Gastrocnemius medialis (tissue), 4 donors: Measurements from ENCODE around the gene KRTAP4-12. TPM values are rescaled to one million over a fixed set of nuclear protein-coding genes. Genes with fewer than 3 reads are reported as not detected.
"Not testable (repeated sequence)": the region's sequence is repeated elsewhere in the genome, so short reads cannot be mapped to it uniquely, and the experiment has no call there.

ENCODE experiments used
- ATAC-seq, 2 donors: fragments of 150-250 bp; one replicate each; pipeline ENCODE4 v1.9.1; 2016
- DNase-seq, 2 donors: peaks; one replicate each; pipeline ENCODE4 v3.0.0-alpha.2; 2019
- H3K27ac ChIP-seq, 4 donors: fragments of 200-600 bp; sonication (generic); 1 replicate in 1 of 4; 2 replicates in 3 of 4; pipeline ENCODE4 v1.5.1; 2016 to 2018; ENCODE audit warnings: mild to moderate bottlenecking in 2 of 4, moderate library complexity in 1 of 4
- H3K27me3 ChIP-seq, 3 donors: fragments of 200-600 bp; sonication (generic) in 2 of 3; 1 replicate in 1 of 3; 2 replicates in 2 of 3; pipeline versions ENCODE4 v1.5.1 to v1.6.0; 2016 to 2019; ENCODE audit warnings: mild to moderate bottlenecking in 1 of 3, moderate library complexity in 1 of 3
- H3K36me3 ChIP-seq, 2 donors: fragments of 200-600 bp; sonication (generic) in 1 of 2; one replicate each; pipeline ENCODE4 v1.5.1; 2017 to 2018
- H3K4me1 ChIP-seq, 2 donors: fragments of 200-600 bp; sonication (generic) in 1 of 2; one replicate each; pipeline ENCODE4 v1.5.1; 2016 to 2017; ENCODE audit warnings: mild to moderate bottlenecking in 2 of 2
- H3K4me3 ChIP-seq, 4 donors: fragments of 200-600 bp; sonication (generic) in 3 of 4; 1 replicate in 1 of 4; 2 replicates in 3 of 4; pipeline ENCODE4 v1.5.1; 2016 to 2019; ENCODE audit warnings: mild to moderate bottlenecking in 2 of 4
- H3K9me3 ChIP-seq, 3 donors: fragments of 200-600 bp; sonication (generic) in 2 of 3; 1 replicate in 1 of 3; 2 replicates in 2 of 3; pipeline ENCODE4 v1.5.1; 2016 to 2019
- CTCF ChIP-seq, 5 experiments: fragments of 450-650 bp in 3 of 5; fragments of 200-600 bp in 2 of 5; sonication (generic) in 2 of 5; IDR thresholded peaks in 4 of 5; conservative IDR thresholded peaks in 1 of 5; 1 replicate in 4 of 5; 2 replicates in 1 of 5; pipeline ENCODE4 v1.5.1; 2016 to 2019; ENCODE audit warnings: antibody characterized with exemption in 5 of 5, mild to moderate bottlenecking in 3 of 5, moderate library complexity in 3 of 5
- POLR2A ChIP-seq, 2 donors: fragments of 450-650 bp; IDR thresholded peaks; one replicate each; pipeline ENCODE4 v1.6.1; 2017; ENCODE audit warnings: antibody characterized with exemption in 2 of 2, mild to moderate bottlenecking in 2 of 2, moderate library complexity in 2 of 2
- in situ Hi-C, 4 donors: fragments of 200-750 bp; cut with MboI; loops; one replicate each; pipeline versions ENCODE4 v1.15.0 to v1.8.0; 2017; ENCODE audit warnings: low sequenced_read_pairs in 4 of 4
- intact Hi-C: fragments of 100-400 bp; cut with DNase I; formaldehyde crosslinking; loops from one replicate; pipeline ENCODE4 v1.15.1; 2023; ENCODE audit warnings: low total_unique reads
- total RNA-seq, 4 donors: library from RNA; depleted of rRNA; stranded (reverse); fragments of >200 nt; gene quantifications; one replicate each; pipeline versions ENCODE4 v1.1.0 to v1.2.3, GENCODE V29; 2016

The KRTAP4-12 gene
- total RNA-seq, 4 donors from 2014 or later: not detected

GRCh38 chr17:41127371-41127770 is 3.4 kb upstream of the KRTAP4-12 start:
- Histone ChIP-seq H3K9me3 (no peaks in the 10 kb centered on the region), H3K27ac (no peak overlapping the region), H3K4me3 (no peak overlapping the region), H3K36me3 (no peaks in the 10 kb centered on the region), H3K4me1 (no peaks in the 10 kb centered on the region), H3K27me3 (peaks cover 0 to 4% (median 0%) of the 10 kb centered on the region in 3 donors)
- DNase-seq (no peak), ATAC-seq (no peak)
- intact Hi-C loops (no loop called here), in situ Hi-C loops (no loop called here)
- TF ChIP-seq POLR2A (IDR thresholded peaks at IDR 0.05): no peak
- TF ChIP-seq CTCF (IDR thresholded peaks at IDR 0.05 in 4 of 5, conservative IDR thresholded peaks at IDR 0.05 in 1 of 5): no peak

GRCh38 chr17:41126412-41126811 is 2.4 kb upstream of the KRTAP4-12 start:
- in situ Hi-C loops (no loop called here), intact Hi-C loops (no loop called here)
- no peak for DNase-seq
- Histone ChIP-seq H3K27ac (no peak overlapping the region), H3K4me3 (no peak overlapping the region), H3K9me3 (no peaks in the 10 kb centered on the region), H3K36me3 (no peaks in the 10 kb centered on the region), H3K27me3 (peaks cover 0 to 4% (median 0%) of the 10 kb centered on the region in 3 donors), H3K4me1 (no peaks in the 10 kb centered on the region)
- no peak for ATAC-seq
- TF ChIP-seq POLR2A (IDR thresholded peaks at IDR 0.05): no peak
- no peak for TF ChIP-seq CTCF (IDR thresholded peaks at IDR 0.05 in 4 of 5, conservative IDR thresholded peaks at IDR 0.05 in 1 of 5)

GRCh38 chr17:41125064-41125463 is 1.1 kb upstream of the KRTAP4-12 start:
- Histone ChIP-seq H3K27me3 (peaks cover 0 to 4% (median 0%) of the 10 kb centered on the region in 3 donors), H3K9me3 (no peaks in the 10 kb centered on the region), H3K4me1 (no peaks in the 10 kb centered on the region), H3K36me3 (no peaks in the 10 kb centered on the region), H3K4me3 (no peak overlapping the region), H3K27ac (no peak overlapping the region)
- in situ Hi-C loops: no loop called here
- no peak for DNase-seq
- TF ChIP-seq POLR2A (IDR thresholded peaks at IDR 0.05) (no peak), CTCF (IDR thresholded peaks at IDR 0.05 in 4 of 5, conservative IDR thresholded peaks at IDR 0.05 in 1 of 5) (no peak)
- intact Hi-C loops: no loop called here
- no peak for ATAC-seq

GRCh38 chr17:41123292-41123990 is 541 bp downstream of the KRTAP4-12 start:
- H3K27ac ChIP-seq, ATAC-seq, H3K4me1 ChIP-seq, DNase-seq, H3K36me3 ChIP-seq, H3K9me3 ChIP-seq, in situ Hi-C loops, H3K4me3 ChIP-seq, H3K27me3 ChIP-seq, intact Hi-C loops: not testable (repeated sequence)

GRCh38 chr17:41121742-41122141 is 2.2 kb downstream of the KRTAP4-12 start:
- ATAC-seq (no peak), DNase-seq (no peak)
- intact Hi-C loops: no loop called here
- Histone ChIP-seq H3K36me3 (no peaks in the 10 kb centered on the region), H3K27ac (no peak overlapping the region), H3K4me1 (no peaks in the 10 kb centered on the region), H3K27me3 (peaks cover 0 to 7% (median 0%) of the 10 kb centered on the region in 3 donors), H3K4me3 (no peak overlapping the region), H3K9me3 (no peaks in the 10 kb centered on the region)
- no peak for TF ChIP-seq CTCF (IDR thresholded peaks at IDR 0.05 in 4 of 5, conservative IDR thresholded peaks at IDR 0.05 in 1 of 5)
- TF ChIP-seq POLR2A (IDR thresholded peaks at IDR 0.05): no peak
- in situ Hi-C loops: no loop called here

- H3K27ac ChIP-seq, H3K4me1 ChIP-seq, in situ Hi-C loops, ATAC-seq, H3K27me3 ChIP-seq, H3K36me3 ChIP-seq, H3K4me3 ChIP-seq, H3K9me3 ChIP-seq, intact Hi-C loops, DNase-seq: not testable (repeated sequence)
These were observed 4.0 kb downstream of the KRTAP4-12 start for GRCh38 chr17:41119696-41120690.
